RWPE2 (cell line): ENCODE measurements around the gene DAO.

ENCODE experiments used
- ATAC-seq: fragments of 200-7000 bp; cut with Tn5 transposase; 3 replicates; pipeline ENCODE4 v1.9.1; 2021; ENCODE audit warnings: low read depth
- DNase-seq: peaks from one replicate; pipeline ENCODE4 v3.0.0-alpha.2; 2020; ENCODE audit warnings: low spot score
- H3K27ac ChIP-seq: fragments of 450-650 bp; 2 replicates; pipeline ENCODE4 v1.5.1; 2017; ENCODE audit warnings: mild to moderate bottlenecking; ENCODE audit not compliant: poor library complexity, severe bottlenecking
- H3K27me3 ChIP-seq: fragments of 250-450 bp; sonication (Bioruptor Pico); 2 replicates; pipeline ENCODE4 v1.5.1; 2021; ENCODE audit warnings: mild to moderate bottlenecking, moderate library complexity; ENCODE audit not compliant: insufficient read depth, poor library complexity, severe bottlenecking
- H3K36me3 ChIP-seq: fragments of 250-450 bp; sonication (Bioruptor Pico); 2 replicates; pipeline ENCODE4 v1.5.1; 2020; ENCODE audit warnings: low read depth, mild to moderate bottlenecking, moderate library complexity
- H3K4me1 ChIP-seq: fragments of 250-450 bp; sonication (Bioruptor Pico); 2 replicates; pipeline ENCODE4 v1.5.1; 2021; ENCODE audit warnings: mild to moderate bottlenecking, moderate library complexity; ENCODE audit not compliant: insufficient read depth, poor library complexity, severe bottlenecking
- H3K4me3 ChIP-seq: fragments of 250-450 bp; sonication (Bioruptor Pico); 2 replicates; pipeline ENCODE4 v1.5.1; 2021; ENCODE audit warnings: mild to moderate bottlenecking, moderate library complexity; ENCODE audit not compliant: severe bottlenecking
- H3K9me3 ChIP-seq: fragments of 250-450 bp; sonication (Bioruptor Pico); 2 replicates; pipeline ENCODE4 v1.5.1; 2021; ENCODE audit warnings: mild to moderate bottlenecking, moderate library complexity; ENCODE audit not compliant: severe bottlenecking
- CTCF ChIP-seq: fragments of 450-650 bp; IDR thresholded peaks from one replicate; pipeline ENCODE4 v1.5.1; 2017; ENCODE audit warnings: mild to moderate bottlenecking, moderate library complexity; ENCODE audit not compliant: poor library complexity, severe bottlenecking

DAO gene

DNA sequence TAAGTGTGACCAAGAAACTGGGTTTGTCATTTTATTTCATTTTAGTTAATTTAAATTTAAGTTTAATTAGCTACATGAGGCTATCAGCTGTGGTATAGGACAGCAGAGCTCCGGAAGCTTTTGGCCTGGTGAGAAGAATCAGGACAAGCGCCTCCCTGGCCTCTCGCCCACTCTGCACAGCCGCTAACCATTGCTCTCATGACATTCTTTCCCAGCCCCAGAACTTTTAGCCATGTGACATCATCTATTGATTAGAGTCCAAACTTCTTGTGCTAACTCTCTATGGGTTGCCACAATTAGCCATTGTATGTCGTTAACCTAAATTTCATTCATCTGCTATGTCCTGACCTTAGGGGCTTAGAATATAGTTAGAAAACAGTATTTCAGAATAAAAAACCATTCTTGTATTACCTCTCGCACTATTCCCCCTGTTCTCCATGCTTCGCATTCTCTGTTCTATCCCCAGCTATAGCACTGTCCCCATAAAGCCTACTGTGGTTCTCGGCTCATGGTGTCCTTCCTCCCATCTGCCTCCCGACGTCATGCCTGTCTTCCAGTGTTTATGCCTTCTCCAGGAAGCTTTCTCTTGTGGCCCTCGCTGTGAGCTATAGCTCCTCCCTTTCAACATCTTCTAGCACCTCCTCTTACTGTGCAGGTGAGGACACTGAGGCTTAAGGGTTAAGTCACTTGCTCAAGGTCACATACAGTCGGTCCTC lies 46.0 kb upstream of the DAO start:
- no peak for DNase-seq
- Histone ChIP-seq H3K4me1 (peaks cover 57% of the 10 kb centered on the region), H3K4me3 (no peak overlapping the region), H3K27me3 (no peaks in the 10 kb centered on the region), H3K36me3 (peaks cover 85% of the 10 kb centered on the region), H3K27ac (peak overlapping the region; percentile 99), H3K9me3 (no peaks in the 10 kb centered on the region)
- TF ChIP-seq CTCF = no peak
- ATAC-seq = no peak

DNA sequence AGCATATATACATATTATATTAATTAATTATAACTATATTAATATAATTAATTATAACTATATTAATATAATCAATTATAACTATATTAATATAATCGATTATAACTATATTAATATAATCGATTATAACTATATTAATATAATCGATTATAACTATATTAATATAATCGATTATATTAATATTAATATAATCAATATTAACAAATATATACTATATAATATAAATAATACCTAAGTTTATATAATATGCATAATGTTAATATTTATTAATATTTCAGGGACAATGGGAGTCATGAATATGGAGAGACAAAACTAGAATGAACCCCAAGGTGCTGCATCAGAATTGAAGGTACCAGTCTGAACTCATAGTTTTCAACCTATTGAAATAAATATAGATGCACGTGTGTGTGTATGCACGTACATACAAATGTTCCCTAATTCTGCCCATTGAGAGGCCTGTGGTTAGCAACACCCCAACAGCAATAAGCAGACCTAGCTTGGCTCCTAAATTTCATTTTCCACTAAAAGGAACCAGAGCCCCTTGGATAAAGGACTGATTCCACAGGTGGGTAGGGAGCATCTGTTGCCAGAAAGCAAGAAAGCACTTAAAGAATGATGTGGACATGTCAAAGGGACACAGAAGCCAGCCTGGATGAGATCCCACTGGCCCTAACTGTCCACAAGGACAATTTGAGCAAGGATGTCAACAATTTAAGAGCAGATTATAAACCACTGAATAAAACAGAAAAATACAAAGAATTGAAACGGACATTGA lies 43.8 kb upstream of the DAO start:
- peak overlapping the region; percentile 99 for H3K27ac ChIP-seq
- DNase-seq (no peak), ATAC-seq (no peak)
- no peaks in the 10 kb centered on the region for H3K27me3 ChIP-seq
- H3K9me3 ChIP-seq = no peaks in the 10 kb centered on the region
- H3K4me3 ChIP-seq = no peak overlapping the region
- TF ChIP-seq CTCF = no peak
- peaks cover 84% of the 10 kb centered on the region for H3K36me3 ChIP-seq
- peaks cover 59% of the 10 kb centered on the region for H3K4me1 ChIP-seq

- no peak for DNase-seq
- Histone ChIP-seq H3K4me1 (peaks cover 56% of the 10 kb centered on the region), H3K27me3 (no peaks in the 10 kb centered on the region), H3K27ac (peak overlapping the region; percentile 98), H3K36me3 (peaks cover 84% of the 10 kb centered on the region), H3K9me3 (no peaks in the 10 kb centered on the region), H3K4me3 (no peak overlapping the region)
- ATAC-seq = no peak
- no peak for TF ChIP-seq CTCF
Observed at GRCh38 chr12:108837239-108837638, 42.7 kb upstream of the DAO start.

DNA sequence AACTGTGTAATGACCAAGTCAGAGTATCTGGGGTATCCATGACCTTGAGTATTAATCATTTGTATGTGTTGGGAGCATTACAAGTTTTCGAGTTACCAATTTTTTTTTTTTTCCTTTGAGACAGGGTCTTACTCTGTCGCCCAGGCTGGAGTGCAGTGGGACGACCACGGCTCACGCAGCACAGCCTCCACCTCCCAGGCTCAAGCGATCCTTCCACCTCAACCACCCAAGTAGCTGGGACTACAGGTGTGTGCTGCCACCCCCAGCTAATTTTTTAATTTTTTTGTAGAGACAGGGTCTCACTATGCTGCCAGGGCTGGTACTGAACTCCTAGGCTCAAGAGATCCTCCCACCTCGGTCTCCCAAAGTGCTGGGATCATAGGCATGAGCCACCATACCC lies 42.2 kb upstream of the DAO start:
- TF ChIP-seq CTCF = no peak
- H3K4me1 ChIP-seq = peaks cover 56% of the 10 kb centered on the region
- H3K36me3 ChIP-seq = peaks cover 84% of the 10 kb centered on the region
- H3K27me3 ChIP-seq = no peaks in the 10 kb centered on the region
- no peak for ATAC-seq
- no peak for DNase-seq
- peak overlapping the region; percentile 98 for H3K27ac ChIP-seq
- no peaks in the 10 kb centered on the region for H3K9me3 ChIP-seq
- no peak overlapping the region for H3K4me3 ChIP-seq
